Measurements from ENCODE around the gene DLG2.

DLG2 gene

DNA sequence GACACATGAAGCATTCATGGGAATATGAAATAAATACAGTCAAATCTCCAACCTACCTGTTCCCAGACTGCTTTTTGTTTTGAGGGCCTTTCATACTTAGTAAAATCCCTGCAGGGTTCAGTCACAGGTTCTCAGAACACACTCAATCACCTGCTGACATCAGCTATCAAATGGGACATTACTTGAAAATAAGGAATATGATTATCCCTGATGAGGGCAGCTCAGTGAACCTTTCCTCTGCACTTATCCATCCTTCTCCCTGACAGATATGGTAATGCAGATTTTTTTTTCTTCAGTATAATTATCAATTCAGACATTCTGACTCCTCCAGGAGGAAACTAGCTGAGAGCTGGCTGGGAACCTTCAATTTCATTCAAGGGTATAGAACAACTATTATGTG lies 1213.6 kb downstream of the DLG2 start:
- Histone ChIP-seq H3K27ac (ENCODE audit: low read depth, low read length) (no peak overlapping the region), H3K4me1 (ENCODE audit: control insufficient read depth, low read length) (no peaks in the 10 kb centered on the region), H3F3A (ENCODE audit: control insufficient read depth, insufficient read depth) (no peaks in the 10 kb centered on the region), H3K4me3 (ENCODE audit: low read length) (no peak overlapping the region), H3K9me2 (replicated peaks; ENCODE audit: control insufficient read depth, low read length) (no peaks in the 10 kb centered on the region), H3K79me2 (ENCODE audit: control insufficient read depth, low read length) (no peaks in the 10 kb centered on the region), H4K20me1 (ENCODE audit: control insufficient read depth, insufficient read depth, low read depth, low read length) (no peaks in the 10 kb centered on the region), H3K4me2 (ENCODE audit: low read length) (no peak overlapping the region), H3K36me3 (ENCODE audit: control insufficient read depth, low read length) (no peaks in the 10 kb centered on the region), H3K9me3 (ENCODE audit: control insufficient read depth, insufficient read depth, low read length) (no peaks in the 10 kb centered on the region), H3K27me3 (ENCODE audit: control insufficient read depth, low read length) (no peaks in the 10 kb centered on the region)
- TF ChIP-seq, protein P1, sequence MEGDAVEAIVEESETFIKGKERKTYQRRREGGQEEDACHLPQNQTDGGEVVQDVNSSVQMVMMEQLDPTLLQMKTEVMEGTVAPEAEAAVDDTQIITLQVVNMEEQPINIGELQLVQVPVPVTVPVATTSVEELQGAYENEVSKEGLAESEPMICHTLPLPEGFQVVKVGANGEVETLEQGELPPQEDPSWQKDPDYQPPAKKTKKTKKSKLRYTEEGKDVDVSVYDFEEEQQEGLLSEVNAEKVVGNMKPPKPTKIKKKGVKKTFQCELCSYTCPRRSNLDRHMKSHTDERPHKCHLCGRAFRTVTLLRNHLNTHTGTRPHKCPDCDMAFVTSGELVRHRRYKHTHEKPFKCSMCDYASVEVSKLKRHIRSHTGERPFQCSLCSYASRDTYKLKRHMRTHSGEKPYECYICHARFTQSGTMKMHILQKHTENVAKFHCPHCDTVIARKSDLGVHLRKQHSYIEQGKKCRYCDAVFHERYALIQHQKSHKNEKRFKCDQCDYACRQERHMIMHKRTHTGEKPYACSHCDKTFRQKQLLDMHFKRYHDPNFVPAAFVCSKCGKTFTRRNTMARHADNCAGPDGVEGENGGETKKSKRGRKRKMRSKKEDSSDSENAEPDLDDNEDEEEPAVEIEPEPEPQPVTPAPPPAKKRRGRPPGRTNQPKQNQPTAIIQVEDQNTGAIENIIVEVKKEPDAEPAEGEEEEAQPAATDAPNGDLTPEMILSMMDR (IDR thresholded peaks at IDR 0.05; ENCODE audit: low read depth, low read length, poor library complexity, severe bottlenecking), result no peak
- TF ChIP-seq EZH2phosphoT487 (IDR thresholded peaks at IDR 0.05; ENCODE audit: borderline replicate concordance, low read length), result no peak

DNA sequence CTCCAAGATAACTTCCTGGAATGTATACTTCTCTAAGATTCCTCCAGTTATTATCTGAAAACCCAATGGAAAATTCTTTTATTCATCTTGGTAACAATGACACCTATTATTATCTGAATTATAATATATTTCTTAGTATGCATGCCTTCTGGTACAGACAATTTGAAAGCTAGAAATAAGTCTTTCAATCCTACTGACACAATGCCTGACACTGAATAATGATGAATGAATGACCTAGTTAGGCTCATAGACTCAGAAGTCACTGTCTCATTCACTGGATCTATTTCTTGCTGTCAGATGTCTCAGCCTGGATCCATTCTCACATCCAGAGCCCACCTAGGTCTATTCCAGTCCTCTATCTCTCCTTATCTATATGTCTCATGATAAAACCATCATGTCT lies 1214.3 kb downstream of the DLG2 start:
- Histone ChIP-seq H3K4me1 (ENCODE audit: control insufficient read depth, low read length) (no peaks in the 10 kb centered on the region), H3F3A (ENCODE audit: control insufficient read depth, insufficient read depth) (no peaks in the 10 kb centered on the region), H4K20me1 (ENCODE audit: control insufficient read depth, insufficient read depth, low read depth, low read length) (no peaks in the 10 kb centered on the region), H3K9me2 (replicated peaks; ENCODE audit: control insufficient read depth, low read length) (no peaks in the 10 kb centered on the region), H3K36me3 (ENCODE audit: control insufficient read depth, low read length) (no peaks in the 10 kb centered on the region), H3K9me3 (ENCODE audit: control insufficient read depth, insufficient read depth, low read length) (no peaks in the 10 kb centered on the region), H3K4me3 (ENCODE audit: low read length) (no peak overlapping the region), H3K27me3 (ENCODE audit: control insufficient read depth, low read length) (no peaks in the 10 kb centered on the region), H3K27ac (ENCODE audit: low read depth, low read length) (no peak overlapping the region), H3K4me2 (ENCODE audit: low read length) (no peak overlapping the region), H3K79me2 (ENCODE audit: control insufficient read depth, low read length) (no peaks in the 10 kb centered on the region)
- no peak for TF ChIP-seq EZH2phosphoT487 (IDR thresholded peaks at IDR 0.05; ENCODE audit: borderline replicate concordance, low read length)
- TF ChIP-seq, protein P1 (IDR thresholded peaks at IDR 0.05; ENCODE audit: low read depth, low read length, poor library complexity, severe bottlenecking), result no peak

DNA sequence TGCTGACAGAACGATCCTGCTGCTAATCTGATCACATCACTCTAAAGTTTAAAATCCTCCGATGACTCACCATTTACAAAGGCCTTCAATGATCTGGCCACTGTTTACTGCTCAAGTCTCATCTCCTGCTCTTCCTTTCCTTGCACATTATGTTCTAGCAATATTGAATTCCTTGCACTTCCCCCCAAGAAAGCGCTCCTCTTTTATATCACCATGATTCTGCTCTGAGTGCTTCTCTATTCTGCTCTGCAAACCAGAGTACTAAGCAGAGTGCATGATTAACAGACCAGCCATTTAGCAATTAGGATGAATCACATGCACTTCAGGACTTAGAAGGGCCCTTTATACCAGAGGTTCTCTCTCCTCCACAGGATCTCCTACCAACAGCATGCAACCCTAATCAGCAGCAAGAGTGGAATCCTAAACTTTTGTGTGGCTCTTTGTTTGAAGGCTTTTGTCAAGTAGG lies 1218.2 kb downstream of the DLG2 start:
- Histone ChIP-seq H3K4me3 (ENCODE audit: low read length) (no peak overlapping the region), H3K9me3 (ENCODE audit: control insufficient read depth, insufficient read depth, low read length) (no peaks in the 10 kb centered on the region), H3K9me2 (replicated peaks; ENCODE audit: control insufficient read depth, low read length) (no peaks in the 10 kb centered on the region), H3F3A (ENCODE audit: control insufficient read depth, insufficient read depth) (no peaks in the 10 kb centered on the region), H3K4me1 (ENCODE audit: control insufficient read depth, low read length) (no peaks in the 10 kb centered on the region), H3K4me2 (ENCODE audit: low read length) (no peak overlapping the region), H4K20me1 (ENCODE audit: control insufficient read depth, insufficient read depth, low read depth, low read length) (no peaks in the 10 kb centered on the region), H3K79me2 (ENCODE audit: control insufficient read depth, low read length) (no peaks in the 10 kb centered on the region), H3K36me3 (ENCODE audit: control insufficient read depth, low read length) (no peaks in the 10 kb centered on the region), H3K27me3 (ENCODE audit: control insufficient read depth, low read length) (no peaks in the 10 kb centered on the region), H3K27ac (ENCODE audit: low read depth, low read length) (no peak overlapping the region)
- no peak for TF ChIP-seq EZH2phosphoT487 (IDR thresholded peaks at IDR 0.05; ENCODE audit: borderline replicate concordance, low read length)
- TF ChIP-seq, protein P1 (IDR thresholded peaks at IDR 0.05; ENCODE audit: low read depth, low read length, poor library complexity, severe bottlenecking), result no peak

Measured in DOHH2 (cell line).